ENCODE results near the gene POLR3K.

DNA sequence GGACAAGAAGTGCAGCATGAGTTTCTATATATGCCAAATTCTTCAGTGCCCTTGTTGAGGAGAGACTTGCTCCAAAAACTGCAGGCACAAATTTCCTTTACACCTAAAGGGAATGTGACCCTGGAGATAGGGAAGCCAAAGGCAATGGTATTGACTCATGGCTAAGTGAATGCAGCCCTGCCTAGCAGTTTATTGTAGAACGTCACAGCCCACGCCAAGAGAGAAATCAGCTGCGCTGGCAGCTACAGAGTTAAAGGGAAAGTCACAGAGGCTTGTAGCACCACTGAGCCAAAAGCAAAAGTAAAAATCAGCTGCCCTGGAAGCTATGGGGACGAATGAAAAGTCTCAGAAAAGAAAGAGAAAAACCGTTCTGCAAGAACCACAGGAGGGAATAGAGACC, 10.1 kb downstream of the POLR3K start:
- TF ChIP-seq CTCF (IDR thresholded peaks at IDR 0.05), result no peak
- TF ChIP-seq POLR2A (IDR thresholded peaks at IDR 0.05), result no peak
